Measurements from ENCODE around the gene C6orf52. TPM values are rescaled to one million over a fixed set of nuclear protein-coding genes. Genes with fewer than 3 reads are reported as not detected.

The C6orf52 gene
- total RNA-seq, 4 donors from 2014 or later = 2.8 TPM; not detected in 3

DNA sequence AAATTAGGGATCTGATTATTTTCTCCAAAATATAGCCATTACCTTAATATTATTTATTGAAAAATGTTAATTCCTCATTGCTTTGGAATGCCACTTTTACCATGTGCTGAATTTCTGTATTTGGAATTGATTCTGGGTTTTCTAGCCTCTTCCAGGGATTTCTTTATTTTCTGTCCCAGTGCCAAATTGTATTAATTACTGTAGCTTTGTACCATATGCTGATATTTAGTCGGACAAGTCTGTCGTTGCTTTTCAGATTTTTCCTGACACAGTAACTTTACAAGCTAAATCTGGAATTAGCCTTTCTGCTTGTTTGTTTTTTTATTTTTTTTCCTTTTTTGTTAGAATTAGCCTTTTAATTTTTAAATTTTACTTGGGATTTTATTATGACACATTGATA is 42.3 kb upstream of the C6orf52 start:
- Histone ChIP-seq H3K27ac (no peak overlapping the region), H3K4me3 (no peak overlapping the region), H3K36me3 (peaks cover 0 to 12% of the 10 kb centered on the region in 2 donors), H3K9me3 (no peaks in the 10 kb centered on the region), H3K4me1 (no peaks in the 10 kb centered on the region), H3K27me3 (no peaks in the 10 kb centered on the region)
- intact Hi-C loops (cut with DNase I; ENCODE audit: low total_unique reads) (no loop called here), in situ Hi-C loops (cut with MboI; ENCODE audit: low sequenced_read_pairs in 4 of 4) (no loop called here)
- DNase-seq (no peak), ATAC-seq (no peak)
- TF ChIP-seq POLR2A (IDR thresholded peaks at IDR 0.05) (no peak), CTCF (IDR thresholded peaks at IDR 0.05 in 4 of 5, conservative IDR thresholded peaks at IDR 0.05 in 1 of 5) (no peak)

DNA sequence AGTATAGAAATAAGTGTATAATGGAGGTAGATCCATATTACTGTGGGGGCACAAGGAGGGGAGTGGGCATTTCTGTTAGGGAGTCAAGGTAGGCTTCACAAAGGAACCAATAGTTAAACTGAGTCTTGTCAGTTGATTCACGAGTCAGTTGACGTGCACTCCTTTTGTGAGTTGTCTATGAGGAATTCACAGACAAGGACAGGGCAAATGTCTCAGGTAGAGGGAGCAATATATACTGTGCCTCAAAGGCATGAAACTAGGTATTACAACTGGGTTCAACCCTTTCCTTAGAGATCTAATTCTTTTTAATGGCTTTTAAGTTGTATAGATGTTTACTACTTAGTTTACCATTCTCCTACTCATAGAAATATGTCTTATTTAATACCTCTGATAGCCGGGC is 39.4 kb upstream of the C6orf52 start:
- no peak for DNase-seq
- no peaks in the 10 kb centered on the region for H3K9me3 ChIP-seq
- no peak for ATAC-seq
- H3K27me3 ChIP-seq = no peaks in the 10 kb centered on the region
- no peak for TF ChIP-seq CTCF (IDR thresholded peaks at IDR 0.05 in 4 of 5, conservative IDR thresholded peaks at IDR 0.05 in 1 of 5)
- TF ChIP-seq POLR2A (IDR thresholded peaks at IDR 0.05) = no peak
- H3K27ac ChIP-seq = no peak overlapping the region
- H3K4me3 ChIP-seq = no peak overlapping the region
- intact Hi-C loops (cut with DNase I; ENCODE audit: low total_unique reads) = no loop called here
- in situ Hi-C loops (cut with MboI; ENCODE audit: low sequenced_read_pairs in 4 of 4) = no loop called here
- peaks cover 0 to 36% of the 10 kb centered on the region in 2 donors for H3K36me3 ChIP-seq
- peaks cover 0 to 11% of the 10 kb centered on the region in 2 donors for H3K4me1 ChIP-seq

DNA sequence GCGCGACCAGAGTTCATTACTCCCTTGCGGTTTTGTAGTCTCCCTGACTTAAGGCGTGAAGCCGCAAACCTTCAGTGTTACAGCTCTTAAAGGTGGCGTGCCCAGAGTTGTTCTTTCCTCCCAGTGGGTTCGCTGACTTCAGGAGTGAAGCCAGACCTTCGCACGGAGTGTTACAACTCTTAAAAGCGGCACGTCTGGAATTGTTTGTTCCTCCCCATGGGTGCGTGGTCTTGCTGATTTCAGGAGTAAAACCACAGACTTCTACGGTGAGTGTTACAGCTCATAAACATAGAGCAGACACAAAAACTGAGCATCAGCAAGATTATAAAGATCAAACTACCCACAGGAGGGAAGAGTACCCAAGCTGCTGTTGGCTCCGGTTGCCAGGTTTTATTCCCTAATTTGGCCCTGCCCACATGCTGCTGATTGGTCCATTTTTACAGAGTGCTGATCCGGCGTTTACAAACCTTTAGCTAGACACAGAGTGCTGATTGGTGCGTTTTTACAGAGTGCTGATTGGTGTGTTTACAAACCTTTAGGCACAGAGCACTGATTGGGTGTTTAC is 38.8 kb upstream of the C6orf52 start:
- in situ Hi-C loops (cut with MboI; ENCODE audit: low sequenced_read_pairs in 4 of 4) = no loop called here
- no peak overlapping the region for H3K4me3 ChIP-seq
- peaks cover 0 to 11% of the 10 kb centered on the region in 2 donors for H3K4me1 ChIP-seq
- no peak overlapping the region for H3K27ac ChIP-seq
- TF ChIP-seq POLR2A (IDR thresholded peaks at IDR 0.05) (no peak), CTCF (IDR thresholded peaks at IDR 0.05 in 4 of 5, conservative IDR thresholded peaks at IDR 0.05 in 1 of 5) (no peak)
- peaks cover 0 to 39% of the 10 kb centered on the region in 2 donors for H3K36me3 ChIP-seq
- no peaks in the 10 kb centered on the region for H3K9me3 ChIP-seq
- ATAC-seq (no peak), DNase-seq (no peak)
- intact Hi-C loops (cut with DNase I; ENCODE audit: low total_unique reads) = no loop called here
- no peaks in the 10 kb centered on the region for H3K27me3 ChIP-seq

GRCh38 chr6:10730254-10730653 is 35.8 kb upstream of the C6orf52 start:
- Histone ChIP-seq H3K27ac (peak overlapping the region in 2 of 4 donors; percentile 18 to 62), H3K4me3 (no peak overlapping the region), H3K4me1 (peaks cover 6 to 16% of the 10 kb centered on the region in 2 donors), H3K9me3 (no peaks in the 10 kb centered on the region), H3K36me3 (peaks cover 0 to 63% of the 10 kb centered on the region in 2 donors), H3K27me3 (no peaks in the 10 kb centered on the region)
- TF ChIP-seq CTCF (IDR thresholded peaks at IDR 0.05 in 4 of 5, conservative IDR thresholded peaks at IDR 0.05 in 1 of 5) = no peak
- no peak for TF ChIP-seq POLR2A (IDR thresholded peaks at IDR 0.05)
- DNase-seq (no peak), ATAC-seq (peak in 1 of 2 donors; percentile 53)
- in situ Hi-C loops (cut with MboI; ENCODE audit: low sequenced_read_pairs in 4 of 4) (no loop called here), intact Hi-C loops (cut with DNase I; ENCODE audit: low total_unique reads) (no loop called here)

GRCh38 chr6:10725716-10726115 is 31.3 kb upstream of the C6orf52 start:
- no peak for TF ChIP-seq CTCF (IDR thresholded peaks at IDR 0.05 in 4 of 5, conservative IDR thresholded peaks at IDR 0.05 in 1 of 5)
- TF ChIP-seq POLR2A (IDR thresholded peaks at IDR 0.05) = no peak
- Histone ChIP-seq H3K27me3 (no peaks in the 10 kb centered on the region), H3K4me3 (no peak overlapping the region), H3K36me3 (peaks cover 0 to 51% of the 10 kb centered on the region in 2 donors), H3K9me3 (no peaks in the 10 kb centered on the region), H3K27ac (peak overlapping the region in 1 of 4 donors; percentile 34), H3K4me1 (peaks cover 26 to 37% of the 10 kb centered on the region in 2 donors)
- no peak for DNase-seq
- in situ Hi-C loops (cut with MboI; ENCODE audit: low sequenced_read_pairs in 4 of 4) (no loop called here), intact Hi-C loops (cut with DNase I; ENCODE audit: low total_unique reads) (no loop called here)
- ATAC-seq = no peak
